Astrocyte (in vitro differentiated cells and primary cell): Measurements from ENCODE around the gene MRPL27.

ENCODE experiments used
- EZH2 ChIP-seq: IDR thresholded peaks from 2 replicates; pipeline ENCODE4 v1.6.1; 2012; ENCODE audit warnings: mild to moderate bottlenecking, low read length, inconsistent platforms; ENCODE audit not compliant: insufficient read depth
- TF ChIP-seq, protein P1 (sequence below): IDR thresholded peaks from 2 replicates; pipeline ENCODE4 v1.5.1; 2011; ENCODE audit warnings: low read depth, mild to moderate bottlenecking, inconsistent platforms, low read length, moderate library complexity; ENCODE audit not compliant: insufficient read depth

DNA sequence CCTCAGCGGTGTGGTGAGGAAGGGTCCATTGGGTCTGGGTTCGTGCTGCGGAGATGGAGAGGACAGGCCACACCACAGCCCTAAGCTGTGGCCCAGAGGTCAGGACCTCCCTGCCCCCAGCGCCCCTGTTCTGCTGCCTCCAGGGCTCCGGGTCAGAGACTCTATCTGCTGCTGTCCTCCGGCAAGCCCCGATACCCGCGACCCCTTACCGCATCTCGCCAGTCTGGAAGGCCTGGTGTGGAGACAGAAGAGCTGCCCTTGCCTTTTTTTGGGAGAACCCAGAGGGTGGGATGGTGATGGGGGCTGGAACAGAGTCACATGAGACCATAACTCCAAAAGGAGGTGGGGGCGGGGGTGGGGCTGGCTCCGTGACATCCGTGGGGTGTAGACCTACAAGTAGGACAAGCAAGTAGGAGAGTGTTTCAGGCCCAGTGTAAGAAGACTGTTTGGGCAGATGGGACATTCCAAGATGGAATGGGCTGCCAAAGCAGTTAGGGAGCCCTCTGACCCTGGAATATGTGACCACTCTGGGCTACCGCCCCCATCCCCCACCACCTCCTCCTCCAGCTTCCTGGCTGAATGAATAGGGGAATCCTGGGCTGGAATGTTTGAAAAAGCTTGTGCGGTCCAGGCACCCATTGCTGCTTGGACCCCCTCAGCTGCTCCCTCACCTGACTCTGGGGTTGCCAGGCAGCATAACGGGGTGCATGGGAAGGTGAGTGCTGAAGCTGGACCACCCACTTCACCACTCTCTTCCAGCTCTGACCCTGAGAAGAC is 25.7 kb downstream of the MRPL27 start:
- TF ChIP-seq, protein P1, sequence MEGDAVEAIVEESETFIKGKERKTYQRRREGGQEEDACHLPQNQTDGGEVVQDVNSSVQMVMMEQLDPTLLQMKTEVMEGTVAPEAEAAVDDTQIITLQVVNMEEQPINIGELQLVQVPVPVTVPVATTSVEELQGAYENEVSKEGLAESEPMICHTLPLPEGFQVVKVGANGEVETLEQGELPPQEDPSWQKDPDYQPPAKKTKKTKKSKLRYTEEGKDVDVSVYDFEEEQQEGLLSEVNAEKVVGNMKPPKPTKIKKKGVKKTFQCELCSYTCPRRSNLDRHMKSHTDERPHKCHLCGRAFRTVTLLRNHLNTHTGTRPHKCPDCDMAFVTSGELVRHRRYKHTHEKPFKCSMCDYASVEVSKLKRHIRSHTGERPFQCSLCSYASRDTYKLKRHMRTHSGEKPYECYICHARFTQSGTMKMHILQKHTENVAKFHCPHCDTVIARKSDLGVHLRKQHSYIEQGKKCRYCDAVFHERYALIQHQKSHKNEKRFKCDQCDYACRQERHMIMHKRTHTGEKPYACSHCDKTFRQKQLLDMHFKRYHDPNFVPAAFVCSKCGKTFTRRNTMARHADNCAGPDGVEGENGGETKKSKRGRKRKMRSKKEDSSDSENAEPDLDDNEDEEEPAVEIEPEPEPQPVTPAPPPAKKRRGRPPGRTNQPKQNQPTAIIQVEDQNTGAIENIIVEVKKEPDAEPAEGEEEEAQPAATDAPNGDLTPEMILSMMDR: no peak
- no peak for TF ChIP-seq EZH2
